Measurements from ENCODE around the gene C4orf17.
"Not testable (repeated sequence)": the region's sequence is repeated elsewhere in the genome, so short reads cannot be mapped to it uniquely, and the experiment has no call there.

DNA sequence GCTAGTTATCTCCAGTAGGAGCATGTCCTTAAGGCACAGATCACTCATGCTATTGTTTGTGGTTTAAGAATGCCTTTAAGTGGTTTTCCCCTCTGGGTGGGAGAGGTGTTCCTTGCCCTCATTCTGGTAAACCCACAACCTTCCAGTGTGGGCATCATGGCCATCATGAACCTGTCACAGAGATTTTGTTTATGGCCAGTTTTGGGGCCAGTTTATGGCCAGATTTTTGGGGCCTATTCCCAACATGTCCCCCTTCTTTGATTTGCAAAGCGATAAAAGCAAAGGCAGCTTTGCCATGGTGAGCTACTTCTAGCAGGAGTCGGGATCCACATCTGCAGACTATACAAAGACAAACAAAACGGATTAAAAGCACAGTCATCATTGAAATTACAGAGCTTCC lies 24.2 kb upstream of the C4orf17 start:
- TF ChIP-seq, protein P1, sequence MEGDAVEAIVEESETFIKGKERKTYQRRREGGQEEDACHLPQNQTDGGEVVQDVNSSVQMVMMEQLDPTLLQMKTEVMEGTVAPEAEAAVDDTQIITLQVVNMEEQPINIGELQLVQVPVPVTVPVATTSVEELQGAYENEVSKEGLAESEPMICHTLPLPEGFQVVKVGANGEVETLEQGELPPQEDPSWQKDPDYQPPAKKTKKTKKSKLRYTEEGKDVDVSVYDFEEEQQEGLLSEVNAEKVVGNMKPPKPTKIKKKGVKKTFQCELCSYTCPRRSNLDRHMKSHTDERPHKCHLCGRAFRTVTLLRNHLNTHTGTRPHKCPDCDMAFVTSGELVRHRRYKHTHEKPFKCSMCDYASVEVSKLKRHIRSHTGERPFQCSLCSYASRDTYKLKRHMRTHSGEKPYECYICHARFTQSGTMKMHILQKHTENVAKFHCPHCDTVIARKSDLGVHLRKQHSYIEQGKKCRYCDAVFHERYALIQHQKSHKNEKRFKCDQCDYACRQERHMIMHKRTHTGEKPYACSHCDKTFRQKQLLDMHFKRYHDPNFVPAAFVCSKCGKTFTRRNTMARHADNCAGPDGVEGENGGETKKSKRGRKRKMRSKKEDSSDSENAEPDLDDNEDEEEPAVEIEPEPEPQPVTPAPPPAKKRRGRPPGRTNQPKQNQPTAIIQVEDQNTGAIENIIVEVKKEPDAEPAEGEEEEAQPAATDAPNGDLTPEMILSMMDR (IDR thresholded peaks at IDR 0.05) = not testable (repeated sequence)
- not testable (repeated sequence) for TF ChIP-seq EZH2 (IDR thresholded peaks at IDR 0.05)

Data from neural progenitor cell (in vitro differentiated cells).